H1 (cell line): ENCODE measurements around the gene ERC1. TPM values are rescaled to one million over a fixed set of nuclear protein-coding genes. Genes with fewer than 3 reads are reported as not detected.

ENCODE experiments used
- CTCF ChIA-PET: fragments of 300-600 bp; sonication (Branson Sonifier 250); formaldehyde crosslinking; loops from one replicate; lab custom pipeline; 2021; ENCODE audit not compliant: partially characterized antibody; lab: Charles Lee
- POLR2A ChIA-PET: fragments of 300-600 bp; sonication (Branson Sonifier 250); formaldehyde crosslinking; loops from one replicate; lab custom pipeline; 2021; ENCODE audit warnings: inconsistent platforms; ENCODE audit not compliant: partially characterized antibody; lab: Charles Lee
- DNase-seq, 2 experiments: peaks; one replicate each; pipeline versions ENCODE4 v3.0.0 to v3.0.0-alpha.2; 2010 to 2022; ENCODE audit warnings: low spot score in 2 of 2, low read depth in 1 of 2, mixed read lengths in 1 of 2
- FAIRE-seq: peaks from 2 replicates; lab custom pipeline; 2011; peaks lifted over from hg19 to GRCh38; lab: Jason Lieb, UNC
- H2AFZ ChIP-seq: 2 replicates; pipeline ENCODE4 v1.8.1; 2012; ENCODE audit warnings: low read length, inconsistent platforms
- H2AK5ac ChIP-seq: 2 replicates; pipeline ENCODE4 v1.6.1; 2013; ENCODE audit warnings: low read depth, low read length
- H2BK120ac ChIP-seq: replicated peaks from 2 replicates; pipeline ENCODE3; 2013; ENCODE audit warnings: low read depth, low read length, inconsistent platforms
- H2BK12ac ChIP-seq: 2 replicates; pipeline ENCODE4 v1.6.1; 2013; ENCODE audit warnings: low read depth, low read length
- H2BK15ac ChIP-seq: 2 replicates; pipeline ENCODE4 v1.6.1; 2013; ENCODE audit warnings: low read length
- H2BK20ac ChIP-seq: 2 replicates; pipeline ENCODE4 v1.6.1; 2013; ENCODE audit warnings: low read length
- H2BK5ac ChIP-seq: 2 replicates; pipeline ENCODE4 v1.6.1; 2013; ENCODE audit warnings: low read depth, low read length
- H3K14ac ChIP-seq: 2 replicates; pipeline ENCODE4 v1.6.1; 2013; ENCODE audit warnings: inconsistent platforms; ENCODE audit not compliant: insufficient read length
- H3K18ac ChIP-seq: 2 replicates; pipeline ENCODE4 v1.6.1; 2013; ENCODE audit warnings: low read length; ENCODE audit errors: extremely low read depth
- H3K23ac ChIP-seq: 2 replicates; pipeline ENCODE4 v1.6.1; 2013; ENCODE audit warnings: inconsistent platforms; ENCODE audit not compliant: insufficient read length
- H3K23me2 ChIP-seq: 2 replicates; pipeline ENCODE4 v1.6.1; 2013; ENCODE audit warnings: low read depth, low read length
- H3K27ac ChIP-seq: 2 replicates; pipeline ENCODE4 v1.6.1; 2011; ENCODE audit warnings: low read depth, low read length, inconsistent platforms
- H3K27me3 ChIP-seq, 4 experiments: replicated peaks in 1 of 4; 1 replicate in 1 of 4; 2 replicates in 3 of 4; pipeline versions ENCODE4 v1.6.1 to v1.8.1; 2011 to 2013; ENCODE audit warnings: low read length in 3 of 4, mild to moderate bottlenecking in 3 of 4, inconsistent platforms in 2 of 4, mixed read lengths in 2 of 4, moderate library complexity in 1 of 4; ENCODE audit not compliant: control insufficient read depth in 3 of 4, insufficient read depth in 3 of 4; ENCODE audit errors: extremely low read depth in 1 of 4
- H3K36me3 ChIP-seq, 4 experiments: 2 replicates each; pipeline versions ENCODE4 v1.6.1 to v1.8.1; 2011 to 2013; ENCODE audit warnings: mild to moderate bottlenecking in 4 of 4, low read length in 3 of 4, moderate library complexity in 2 of 4, control low read depth in 1 of 4, inconsistent platforms in 1 of 4; ENCODE audit not compliant: insufficient read depth in 4 of 4, control insufficient read depth in 2 of 4
- H3K4ac ChIP-seq: replicated peaks from 2 replicates; pipeline ENCODE3; 2013; ENCODE audit warnings: low read length, low read depth, mixed read lengths, inconsistent platforms; ENCODE audit not compliant: insufficient read length
- H3K4me1 ChIP-seq, 4 experiments: replicated peaks in 1 of 4; 1 replicate in 1 of 4; 2 replicates in 3 of 4; pipeline versions ENCODE4 v1.6.1 to v1.8.1; 2011 to 2013; ENCODE audit warnings: low read length in 3 of 4, inconsistent platforms in 2 of 4, mixed read lengths in 1 of 4; ENCODE audit not compliant: insufficient read depth in 4 of 4, control insufficient read depth in 3 of 4
- H3K4me2 ChIP-seq, 2 experiments: 2 replicates each; pipeline versions ENCODE4 v1.6.1 to v1.8.1; 2011 to 2013; ENCODE audit warnings: low read depth in 2 of 2, low read length in 2 of 2, control low read depth in 1 of 2, inconsistent platforms in 1 of 2, mild to moderate bottlenecking in 1 of 2; ENCODE audit not compliant: insufficient read depth in 1 of 2
- H3K4me3 ChIP-seq, 4 experiments: fragments of 200-600, 300-600 bp in 1 of 4; sonication (generic), shearing (Covaris generic), sonication (Bioruptor Twin) in 1 of 4; 2 replicates each; pipeline versions ENCODE4 v1.5.1 to v1.8.1; 2011 to 2016; ENCODE audit warnings: low read length in 4 of 4, low read depth in 3 of 4, control low read depth in 2 of 4, inconsistent platforms in 2 of 4, mild to moderate bottlenecking in 2 of 4, mixed read lengths in 1 of 4, moderate library complexity in 1 of 4; ENCODE audit not compliant: insufficient read depth in 2 of 4; ENCODE audit errors: extremely low read depth in 1 of 4
- H3K56ac ChIP-seq: replicated peaks from 2 replicates; pipeline ENCODE3; 2013; ENCODE audit warnings: low read depth, mild to moderate bottlenecking, mixed read lengths, low read length, inconsistent platforms; ENCODE audit not compliant: insufficient read length
- H3K79me1 ChIP-seq: 2 replicates; pipeline ENCODE4 v1.6.1; 2013; ENCODE audit warnings: low read depth, low read length, control low read depth
- H3K79me2 ChIP-seq, 2 experiments: 2 replicates each; pipeline versions ENCODE4 v1.6.1 to v1.8.1; 2012 to 2013; ENCODE audit warnings: low read length in 2 of 2, mild to moderate bottlenecking in 2 of 2, inconsistent platforms in 1 of 2; ENCODE audit not compliant: insufficient read depth in 2 of 2, control insufficient read depth in 1 of 2
- H3K9ac ChIP-seq, 4 experiments: replicated peaks in 1 of 4; 1 replicate in 1 of 4; 2 replicates in 3 of 4; pipeline versions ENCODE4 v1.6.1 to v1.8.1; 2011 to 2013; ENCODE audit warnings: low read depth in 3 of 4, low read length in 3 of 4, control low read depth in 2 of 4, mild to moderate bottlenecking in 2 of 4, moderate library complexity in 2 of 4, inconsistent platforms in 1 of 4; ENCODE audit errors: extremely low read depth in 1 of 4
- H3K9me3 ChIP-seq, 2 experiments: 2 replicates each; pipeline versions ENCODE4 v1.6.1 to v1.8.1; 2012 to 2013; ENCODE audit warnings: mild to moderate bottlenecking in 2 of 2, moderate library complexity in 2 of 2, control low read depth in 1 of 2, inconsistent platforms in 1 of 2, low read depth in 1 of 2, low read length in 1 of 2, mixed read lengths in 1 of 2; ENCODE audit not compliant: insufficient read depth in 2 of 2
- H4K20me1 ChIP-seq, 2 experiments: replicated peaks in 1 of 2; 2 replicates each; pipeline versions ENCODE3 to v1.8.1; 2011 to 2013; ENCODE audit warnings: inconsistent platforms in 2 of 2, low read length in 2 of 2, mild to moderate bottlenecking in 1 of 2; ENCODE audit not compliant: insufficient read depth in 2 of 2, control insufficient read depth in 1 of 2
- H4K5ac ChIP-seq: 2 replicates; pipeline ENCODE4 v1.6.1; 2013; ENCODE audit warnings: low read length, low read depth, mixed read lengths, inconsistent platforms; ENCODE audit not compliant: insufficient read length
- H4K8ac ChIP-seq: 2 replicates; pipeline ENCODE4 v1.8.0; 2013; ENCODE audit warnings: mild to moderate bottlenecking, moderate library complexity, low read length, inconsistent platforms; ENCODE audit not compliant: insufficient read depth; ENCODE audit errors: extremely low read depth
- H4K91ac ChIP-seq: replicated peaks from 2 replicates; pipeline ENCODE3; 2013; ENCODE audit warnings: low read length, mixed read lengths, inconsistent platforms; ENCODE audit not compliant: insufficient read length
- BACH1 ChIP-seq: IDR thresholded peaks from 2 replicates; pipeline ENCODE4 v1.6.1; 2012; ENCODE audit warnings: low read length, improper control_type of control experiment
- BRCA1 ChIP-seq: IDR thresholded peaks from 2 replicates; pipeline ENCODE4 v1.6.1; 2012; ENCODE audit warnings: low read depth, low read length, improper control_type of control experiment
- EZH2 ChIP-seq: fragments of 200-600 bp; sonication (generic); IDR thresholded peaks from 2 replicates; pipeline ENCODE4 v1.7.1; 2012; ENCODE audit warnings: low read depth, mild to moderate bottlenecking, moderate library complexity, low read length, inconsistent platforms; ENCODE audit not compliant: severe bottlenecking
- GTF2F1 ChIP-seq: IDR thresholded peaks from 2 replicates; pipeline ENCODE4 v1.6.1; 2012; ENCODE audit warnings: low read depth, low read length, improper control_type of control experiment, borderline replicate concordance
- HDAC6 ChIP-seq: IDR thresholded peaks from one replicate; pipeline ENCODE4 v1.7.1; 2012; ENCODE audit warnings: low read depth, mild to moderate bottlenecking, inconsistent platforms, low read length, moderate library complexity
- MAFK ChIP-seq: IDR thresholded peaks from 2 replicates; pipeline ENCODE4 v1.6.1; 2012; ENCODE audit warnings: low read depth, mild to moderate bottlenecking, improper control_type of control experiment, low read length
- PHF8 ChIP-seq: fragments of 200-600 bp; sonication (generic); conservative IDR thresholded peaks from 2 replicates; pipeline ENCODE4 v1.7.1; 2012; ENCODE audit warnings: low read depth, mild to moderate bottlenecking, inconsistent platforms, low read length, moderate library complexity
- RXRA ChIP-seq: IDR thresholded peaks from 2 replicates; pipeline ENCODE4 v1.6.1; 2011; ENCODE audit warnings: low read depth, mild to moderate bottlenecking, low read length, moderate library complexity; ENCODE audit not compliant: insufficient read depth
- SP2 ChIP-seq: IDR thresholded peaks from 2 replicates; pipeline ENCODE4 v1.6.1; 2012; ENCODE audit warnings: mild to moderate bottlenecking, low read length, inconsistent platforms
- YY1 ChIP-seq: IDR thresholded peaks from 2 replicates; pipeline ENCODE4 v1.6.1; 2011; ENCODE audit warnings: low read depth, mild to moderate bottlenecking, low read length
- WGBS, 2 experiments: shearing (Covaris generic) in 1 of 2; methylation state at CpG; one replicate each; pipeline versions ENCODE4 v1.1.6 to v1.1.7; 2013 to 2015; ENCODE audit warnings: low lambda C conversion rate in 2 of 2, mixed read lengths in 2 of 2, inconsistent platforms in 1 of 2, low coverage in 1 of 2, missing lambda C conversion rate in 1 of 2; ENCODE audit not compliant: insufficient replicate concordance in 2 of 2, insufficient coverage in 1 of 2, insufficient read length in 1 of 2; ENCODE audit errors: extremely low coverage in 1 of 2, missing lambda C conversion rate in 1 of 2; 5-methylcytosine and 5-hydroxymethylcytosine counted together
- polyA plus RNA-seq, 7 experiments: library from polyadenylated mRNA; depleted of rRNA in 3 of 7; stranded (reverse) in 5 of 7; unstranded in 2 of 7; fragments of >200 nt in 5 of 7; fragments of 200-250 nt in 2 of 7; gene quantifications; 1 replicate in 5 of 7; 2 replicates in 1 of 7; 4 replicates in 1 of 7; pipeline versions ENCODE4 v1.2.1 to v1.2.3, GENCODE V29; 2011 to 2013; ENCODE audit warnings: missing spikeins in 2 of 7, mixed read lengths in 2 of 7
- total RNA-seq: library from RNA; stranded (reverse); fragmentation: NEBNext Ultra II Directional; extraction: Animal tissue kit (Norgen Biotek cat#: 25700); gene quantifications from 2 replicates; pipeline ENCODE4 v1.2.1, GENCODE V29; 2021
- TF ChIP-seq, protein P1 (sequence below): IDR thresholded peaks from 2 replicates; pipeline ENCODE4 v1.6.1; 2012; ENCODE audit warnings: inconsistent platforms

ERC1 gene
- total and polyA plus RNA-seq, 2 of the 8 experiments (the other 6 are each of a cell fraction or from before 2014, with no cell fraction given), result 7.8 to 45.7 TPM

DNA sequence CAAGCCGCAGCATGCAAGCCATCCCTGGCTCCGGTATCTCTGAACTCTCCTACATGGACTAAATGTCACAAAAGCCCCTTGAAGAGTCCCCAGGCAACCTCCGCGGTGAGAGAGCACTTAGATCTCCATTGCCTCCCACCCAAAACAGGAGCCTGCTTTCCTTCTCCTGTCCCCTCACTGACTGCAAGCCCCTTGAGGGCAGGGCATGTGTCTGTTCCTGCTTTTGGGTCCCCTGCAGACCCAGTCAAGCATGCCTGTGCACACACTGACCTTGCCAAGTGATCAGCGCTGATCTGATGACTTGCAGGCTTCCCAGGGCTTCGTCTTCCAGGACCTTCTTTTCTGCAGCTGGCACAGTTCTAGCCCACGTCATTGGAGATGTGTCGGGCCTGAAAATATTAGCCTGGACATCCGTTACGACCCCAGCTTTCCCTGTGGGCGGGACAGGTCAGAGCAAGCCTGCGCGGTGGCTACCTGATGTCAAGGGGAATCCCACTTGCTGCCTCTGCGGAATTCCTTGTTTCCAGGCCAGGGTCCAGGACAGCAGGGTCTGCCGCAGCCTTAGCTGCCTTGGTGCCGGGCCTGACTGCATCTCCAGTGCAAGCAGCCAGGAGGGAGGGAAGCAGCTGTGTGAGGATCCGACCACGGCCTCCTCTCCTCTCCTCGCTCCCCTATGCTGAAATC, 510.8 kb downstream of the ERC1 start:
- no peak overlapping the region for H3K4me2 ChIP-seq
- ChIA-PET CTCF (interaction anchor here (0.5 to 2.4 kb wide), 5 partner anchors 11 to 384 kb away, joined by 3 to 7 read pairs (median 4); no protein-coding TSS in a partner anchor), POLR2A (no interaction called here)
- no peaks in the 10 kb centered on the region for H4K20me1 ChIP-seq
- 85% methylated on average over 19 of the region's 19 CpGs; no CpG with 5 or more reads in 1 of the 2 experiments for WGBS, 2 experiments
- H2BK12ac ChIP-seq, result no peak overlapping the region
- H3K9me3 ChIP-seq, result peaks cover 0 to 3% of the 10 kb centered on the region in 2 experiments; a peak in 1 of 4 replicates
- H2BK15ac ChIP-seq, result no peak overlapping the region
- no peak overlapping the region; the same call in 1 of the 2 replicates for H4K8ac ChIP-seq
- FAIRE-seq (no peak), DNase-seq (no peak)
- H3K14ac ChIP-seq, result no peak overlapping the region
- no peaks in the 10 kb centered on the region for H3K36me3 ChIP-seq
- H3K18ac ChIP-seq, result no peak overlapping the region
- no peaks in the 10 kb centered on the region for H3K27me3 ChIP-seq
- H3K79me2 ChIP-seq, result no peaks in the 10 kb centered on the region
- 0 out of 2 replicates have a peak, but pooled peaks cover 2% of the 10 kb centered on the region for H3K23me2 ChIP-seq
- no peak overlapping the region for H2BK5ac ChIP-seq
- no peak overlapping the region for H3K4me3 ChIP-seq
- H2BK20ac ChIP-seq, result no peak overlapping the region
- no peaks in the 10 kb centered on the region for H3K79me1 ChIP-seq
- no peak overlapping the region for H4K91ac ChIP-seq
- no peak overlapping the region for H3K56ac ChIP-seq
- no peak overlapping the region for H3K27ac ChIP-seq
- H4K5ac ChIP-seq, result no peak overlapping the region
- H3K23ac ChIP-seq, result no peak overlapping the region
- peaks cover 0 to 3% (median 0%) of the 10 kb centered on the region in 4 experiments; a peak in 1 of 7 replicates for H3K4me1 ChIP-seq
- H2AK5ac ChIP-seq, result no peak overlapping the region
- no peak overlapping the region for H2AFZ ChIP-seq
- no peak overlapping the region for H3K9ac ChIP-seq
- H2BK120ac ChIP-seq, result no peak overlapping the region
- no peak overlapping the region for H3K4ac ChIP-seq
- TF ChIP-seq YY1, result no peak
- TF ChIP-seq EZH2, result no peak
- no peak for TF ChIP-seq SP2
- TF ChIP-seq BACH1, result no peak
- no peak for TF ChIP-seq BRCA1
- TF ChIP-seq GTF2F1, result no peak
- TF ChIP-seq RXRA, result no peak
- no peak for TF ChIP-seq PHF8
- no peak for TF ChIP-seq HDAC6
- no peak for TF ChIP-seq MAFK
- TF ChIP-seq, protein P1, sequence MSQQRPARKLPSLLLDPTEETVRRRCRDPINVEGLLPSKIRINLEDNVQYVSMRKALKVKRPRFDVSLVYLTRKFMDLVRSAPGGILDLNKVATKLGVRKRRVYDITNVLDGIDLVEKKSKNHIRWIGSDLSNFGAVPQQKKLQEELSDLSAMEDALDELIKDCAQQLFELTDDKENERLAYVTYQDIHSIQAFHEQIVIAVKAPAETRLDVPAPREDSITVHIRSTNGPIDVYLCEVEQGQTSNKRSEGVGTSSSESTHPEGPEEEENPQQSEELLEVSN, result no peak
